Measurements from ENCODE around the gene ZNF32. TPM values are rescaled to one million over a fixed set of nuclear protein-coding genes. Genes with fewer than 3 reads are reported as not detected.

ZNF32 gene
- total and polyA plus RNA-seq, 11 donors = 32.8 to 78.2 (median 42.4) TPM

GRCh38 chr10:43682956-43683355 lies 34.3 kb upstream of the ZNF32 start:
- ATAC-seq (no peak), DNase-seq (no peak)
- WGBS, 4 donors = 85 to 97% (median 94%) methylated on average over 2 of the region's 2 CpGs
- H3K9me3 ChIP-seq = no peaks in the 10 kb centered on the region
- H3K4me1 ChIP-seq = peaks cover 0 to 34% (median 13%) of the 10 kb centered on the region in 12 donors
- no peak for TF ChIP-seq CTCF (IDR thresholded peaks at IDR 0.05)
- TF ChIP-seq POLR2A (IDR thresholded peaks at IDR 0.05) = no peak
- intact Hi-C loops (cut with DNase I) = loop anchor here in 5 of 10 donors (5.0 to 10.0 kb wide), 3 partner anchors 362 to 624 kb away; no protein-coding TSS in a partner anchor
- no peaks in the 10 kb centered on the region for H3K36me3 ChIP-seq
- no peak overlapping the region for H3K27ac ChIP-seq
- H3K27me3 ChIP-seq = no peaks in the 10 kb centered on the region
- no peak overlapping the region for H3K4me3 ChIP-seq

GRCh38 chr10:43681721-43682120 lies 33.0 kb upstream of the ZNF32 start:
- no peak for ATAC-seq
- TF ChIP-seq POLR2A (IDR thresholded peaks at IDR 0.05) (no peak), CTCF (IDR thresholded peaks at IDR 0.05) (no peak)
- Histone ChIP-seq H3K27ac (no peak overlapping the region), H3K4me3 (no peak overlapping the region), H3K27me3 (no peaks in the 10 kb centered on the region), H3K4me1 (peaks cover 0 to 34% (median 13%) of the 10 kb centered on the region in 12 donors), H3K9me3 (no peaks in the 10 kb centered on the region), H3K36me3 (no peaks in the 10 kb centered on the region)
- no peak for DNase-seq
- WGBS, 4 donors = 88 to 95% (median 90%) methylated on average over 6 of the region's 6 CpGs
- intact Hi-C loops (cut with DNase I) = loop anchor here in 5 of 10 donors (5.0 to 10.0 kb wide), 3 partner anchors 363 to 626 kb away; no protein-coding TSS in a partner anchor

- no peak for DNase-seq
- intact Hi-C loops (cut with DNase I) = loop anchor here in 5 of 10 donors (5.0 to 10.0 kb wide), 3 partner anchors 364 to 626 kb away; no protein-coding TSS in a partner anchor
- Histone ChIP-seq H3K4me3 (no peak overlapping the region), H3K27ac (no peak overlapping the region), H3K36me3 (no peaks in the 10 kb centered on the region), H3K9me3 (no peaks in the 10 kb centered on the region), H3K27me3 (no peaks in the 10 kb centered on the region), H3K4me1 (peaks cover 0 to 30% (median 12%) of the 10 kb centered on the region in 12 donors)
- TF ChIP-seq CTCF (IDR thresholded peaks at IDR 0.05) = no peak
- no peak for TF ChIP-seq POLR2A (IDR thresholded peaks at IDR 0.05)
- 49 to 68% (median 59%) methylated on average over 7 of the region's 7 CpGs for WGBS, 4 donors
- ATAC-seq = no peak
Observed at GRCh38 chr10:43681220-43681619, 32.5 kb upstream of the ZNF32 start.

DNA sequence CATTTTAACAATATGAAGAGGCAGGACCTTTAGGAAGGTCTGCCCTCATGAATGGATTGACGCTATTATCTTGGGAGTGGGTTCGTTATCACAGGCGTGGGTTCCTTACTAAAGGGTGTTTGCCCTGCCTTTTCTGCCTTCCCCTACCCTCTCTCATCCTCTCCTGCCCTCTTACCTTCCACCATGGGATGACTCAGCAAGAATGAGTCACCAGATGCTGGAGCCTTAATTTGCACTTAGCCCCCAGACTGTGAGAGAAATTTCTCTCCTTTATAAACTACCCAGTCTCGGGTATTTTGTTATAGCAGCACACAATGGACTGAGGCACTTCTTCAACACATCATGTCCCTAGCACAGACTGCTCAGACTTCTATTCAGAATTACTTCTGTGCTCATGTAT lies 31.4 kb upstream of the ZNF32 start:
- no peak overlapping the region for H3K27ac ChIP-seq
- H3K4me1 ChIP-seq = peaks cover 0 to 20% (median 4%) of the 10 kb centered on the region in 12 donors
- intact Hi-C loops (cut with DNase I) = loop anchor here in 5 of 10 donors (5.0 to 10.0 kb wide), 3 partner anchors 365 to 627 kb away; no protein-coding TSS in a partner anchor
- ATAC-seq = no peak
- no peak overlapping the region for H3K4me3 ChIP-seq
- TF ChIP-seq POLR2A (IDR thresholded peaks at IDR 0.05) = no peak
- TF ChIP-seq CTCF (IDR thresholded peaks at IDR 0.05) = no peak
- DNase-seq = no peak
- no peaks in the 10 kb centered on the region for H3K36me3 ChIP-seq
- WGBS, 4 donors = 82 to 87% (median 84%) methylated on average over 4 of the region's 4 CpGs
- peaks cover 0 to 8% (median 0%) of the 10 kb centered on the region in 12 donors for H3K9me3 ChIP-seq
- no peaks in the 10 kb centered on the region for H3K27me3 ChIP-seq
